Right lobe of liver (tissue), 4 donors: Measurements from ENCODE around the gene ANKLE1.

ENCODE experiments used
- CTCF ChIP-seq, 4 donors: fragments of 200-600 bp in 3 of 4; fragments of 450-650 bp in 1 of 4; IDR thresholded peaks; one replicate each; pipeline versions ENCODE4 v1.5.1 to v1.8.0; 2016 to 2022; ENCODE audit warnings: antibody characterized with exemption in 4 of 4, mild to moderate bottlenecking in 2 of 4
- POLR2A ChIP-seq: fragments of 450-650 bp; IDR thresholded peaks from one replicate; pipeline ENCODE4 v1.6.1; 2017; ENCODE audit warnings: antibody characterized with exemption, mild to moderate bottlenecking
- donor health status: DM: no; HTN: no; CAD: no.
- donor health status: DM: no; HTN: no; CAD: no.
- donor health status: DM: no; HTN: yes; CAD: no.

- TF ChIP-seq CTCF (IDR thresholded peaks at IDR 0.05): no peak
- no peak for TF ChIP-seq POLR2A
These were observed 47.9 kb downstream of the ANKLE1 start for GRCh38 chr19:17329366-17330261.
